ENCODE data around the gene RAMP3. TPM values are rescaled to one million over a fixed set of nuclear protein-coding genes. Genes with fewer than 3 reads are reported as not detected.

The RAMP3 gene
- polyA plus RNA-seq, 2 of the 4 experiments (the other 2 are of a cell fraction): not detected

GRCh38 chr7:45138433-45139267, 18.9 kb upstream of the RAMP3 start:
- WGBS (ENCODE audit: missing lambda C conversion rate): 62% methylated on average over 10 of the region's 10 CpGs
- FAIRE-seq: no peak
- CTCF ChIA-PET: interaction anchor here (1.1 to 4.6 kb wide), 4 partner anchors 14 to 898 kb away, joined by 3 to 37 read pairs (median 18); no protein-coding TSS in a partner anchor
- POLR2A ChIA-PET: interaction anchor here (0.6 to 1.7 kb wide), 2 partner anchors 27 to 295 kb away, joined by 3 to 5 read pairs; partner anchors contain the start of gene TBRG4
- no peak for ATAC-seq
- no peak overlapping the region for H3K4me3 ChIP-seq
- no peak overlapping the region for H3K4me2 ChIP-seq
- no peak for DNase-seq (ENCODE audit: low read depth in 1 of 2, low spot score in 1 of 2)
- no peaks in the 10 kb centered on the region for H3K9me3 ChIP-seq
- H3K27ac ChIP-seq: no peak overlapping the region
- TF ChIP-seq MAFK (IDR thresholded peaks at IDR 0.05; ENCODE audit: partially characterized antibody): no peak
- no peaks in the 10 kb centered on the region for H3K4me1 ChIP-seq

- no peak for DNase-seq (ENCODE audit: low read depth in 1 of 2, low spot score in 1 of 2)
- POLR2A ChIA-PET: no interaction called here
- no peak for ATAC-seq
- WGBS (ENCODE audit: missing lambda C conversion rate): 70% methylated on average over 4 of the region's 4 CpGs
- Histone ChIP-seq H3K9me3 (no peaks in the 10 kb centered on the region), H3K4me1 (no peaks in the 10 kb centered on the region), H3K27ac (no peak overlapping the region), H3K4me2 (no peak overlapping the region), H3K4me3 (no peak overlapping the region)
- TF ChIP-seq RCOR1 (IDR thresholded peaks at IDR 0.05; ENCODE audit: low read depth, low read length) (no peak), PHF8 (IDR thresholded peaks at IDR 0.05; ENCODE audit: borderline replicate concordance, low read depth) (no peak), HMGXB4 (CRISPR knock-in tag; IDR thresholded peaks at IDR 0.05; ENCODE audit: borderline replicate concordance) (no peak), ELK1 (IDR thresholded peaks at IDR 0.05; ENCODE audit: low read depth, low read length) (no peak), E2F6 (IDR thresholded peaks at IDR 0.05; ENCODE audit: borderline replicate concordance, low read depth) (no peak), ZSCAN20 (CRISPR knock-in tag; IDR thresholded peaks at IDR 0.05) (no peak), CTCF (IDR thresholded peaks at IDR 0.05) (no peak), MAFK (IDR thresholded peaks at IDR 0.05; ENCODE audit: partially characterized antibody) (no peak), PBX3 (IDR thresholded peaks at IDR 0.05) (no peak), HEYL (CRISPR knock-in tag; IDR thresholded peaks at IDR 0.05) (no peak), KDM5A (IDR thresholded peaks at IDR 0.05) (no peak), NFE2L2 (conservative IDR thresholded peaks at IDR 0.05; ENCODE audit: low read length) (no peak), BHLHE40 (IDR thresholded peaks at IDR 0.05; ENCODE audit: low read depth, low read length) (no peak), CBX8 (IDR thresholded peaks at IDR 0.05) (no peak)
- FAIRE-seq: no peak
- CTCF ChIA-PET: no interaction called here
Measured at GRCh38 chr7:45140827-45141226, 16.8 kb upstream of the RAMP3 start.

- CTCF ChIA-PET: interaction anchor here (1.4 kb wide), 1 partner anchor 11 kb away, joined by 4 read pairs; no protein-coding TSS in a partner anchor
- POLR2A ChIA-PET: no interaction called here
Measured at GRCh38 chr7:45143616-45144015, 14.0 kb upstream of the RAMP3 start.

More at GRCh38 chr7:45143616-45144015, 14.0 kb upstream of the RAMP3 start:
- DNase-seq (ENCODE audit: low read depth in 1 of 2, low spot score in 1 of 2) (peak in 1 of 2 experiments; percentile 19), ATAC-seq (peak; percentile 17 to 54; a peak in 4 of 6 replicates), FAIRE-seq (no peak)
- no peak overlapping the region for H3K4me2 ChIP-seq
- H3K9me3 ChIP-seq: no peaks in the 10 kb centered on the region
- no peak overlapping the region for H3K27ac ChIP-seq
- 52% methylated on average over 4 of the region's 4 CpGs for WGBS (ENCODE audit: missing lambda C conversion rate)
- H3K4me3 ChIP-seq: no peak overlapping the region
- no peaks in the 10 kb centered on the region for H3K4me1 ChIP-seq
- TF ChIP-seq GATA3 (IDR thresholded peaks at IDR 0.05; ENCODE audit: borderline replicate concordance) (no peak), FOSL2 (IDR thresholded peaks at IDR 0.05) (no peak), FOSL2 (CRISPR knock-in tag; IDR thresholded peaks at IDR 0.05) (peak; percentile 32; the same call in 1 of the 2 replicates)

Measured in A549 (cell line).